Gastrocnemius medialis (tissue), 4 donors: ENCODE results near the gene ATP11A. TPM values are rescaled to one million over a fixed set of nuclear protein-coding genes. Genes with fewer than 3 reads are reported as not detected.

Experiments
- ATAC-seq, 2 donors: fragments of 150-250 bp; one replicate each; pipeline ENCODE4 v1.9.1; 2016
- DNase-seq, 2 donors: peaks; one replicate each; pipeline ENCODE4 v3.0.0-alpha.2; 2019
- H3K27ac ChIP-seq, 4 donors: fragments of 200-600 bp; sonication (generic); 1 replicate in 1 of 4; 2 replicates in 3 of 4; pipeline ENCODE4 v1.5.1; 2016 to 2018; ENCODE audit warnings: mild to moderate bottlenecking in 2 of 4, moderate library complexity in 1 of 4
- H3K27me3 ChIP-seq, 3 donors: fragments of 200-600 bp; sonication (generic) in 2 of 3; 1 replicate in 1 of 3; 2 replicates in 2 of 3; pipeline versions ENCODE4 v1.5.1 to v1.6.0; 2016 to 2019; ENCODE audit warnings: mild to moderate bottlenecking in 1 of 3, moderate library complexity in 1 of 3
- H3K36me3 ChIP-seq, 2 donors: fragments of 200-600 bp; sonication (generic) in 1 of 2; one replicate each; pipeline ENCODE4 v1.5.1; 2017 to 2018
- H3K4me1 ChIP-seq, 2 donors: fragments of 200-600 bp; sonication (generic) in 1 of 2; one replicate each; pipeline ENCODE4 v1.5.1; 2016 to 2017; ENCODE audit warnings: mild to moderate bottlenecking in 2 of 2
- H3K4me3 ChIP-seq, 4 donors: fragments of 200-600 bp; sonication (generic) in 3 of 4; 1 replicate in 1 of 4; 2 replicates in 3 of 4; pipeline ENCODE4 v1.5.1; 2016 to 2019; ENCODE audit warnings: mild to moderate bottlenecking in 2 of 4
- H3K9me3 ChIP-seq, 3 donors: fragments of 200-600 bp; sonication (generic) in 2 of 3; 1 replicate in 1 of 3; 2 replicates in 2 of 3; pipeline ENCODE4 v1.5.1; 2016 to 2019
- CTCF ChIP-seq, 5 experiments: fragments of 450-650 bp in 3 of 5; fragments of 200-600 bp in 2 of 5; sonication (generic) in 2 of 5; IDR thresholded peaks in 4 of 5; conservative IDR thresholded peaks in 1 of 5; 1 replicate in 4 of 5; 2 replicates in 1 of 5; pipeline ENCODE4 v1.5.1; 2016 to 2019; ENCODE audit warnings: antibody characterized with exemption in 5 of 5, mild to moderate bottlenecking in 3 of 5, moderate library complexity in 3 of 5
- POLR2A ChIP-seq, 2 donors: fragments of 450-650 bp; IDR thresholded peaks; one replicate each; pipeline ENCODE4 v1.6.1; 2017; ENCODE audit warnings: antibody characterized with exemption in 2 of 2, mild to moderate bottlenecking in 2 of 2, moderate library complexity in 2 of 2
- in situ Hi-C, 4 donors: fragments of 200-750 bp; cut with MboI; loops; one replicate each; pipeline versions ENCODE4 v1.15.0 to v1.8.0; 2017; ENCODE audit warnings: low sequenced_read_pairs in 4 of 4
- intact Hi-C: fragments of 100-400 bp; cut with DNase I; formaldehyde crosslinking; loops from one replicate; pipeline ENCODE4 v1.15.1; 2023; ENCODE audit warnings: low total_unique reads
- total RNA-seq, 4 donors: library from RNA; depleted of rRNA; stranded (reverse); fragments of >200 nt; gene quantifications; one replicate each; pipeline versions ENCODE4 v1.1.0 to v1.2.3, GENCODE V29; 2016

Gene ATP11A
- total RNA-seq, 4 donors from 2014 or later = 10.0 to 14.2 (median 12.6) TPM

DNA sequence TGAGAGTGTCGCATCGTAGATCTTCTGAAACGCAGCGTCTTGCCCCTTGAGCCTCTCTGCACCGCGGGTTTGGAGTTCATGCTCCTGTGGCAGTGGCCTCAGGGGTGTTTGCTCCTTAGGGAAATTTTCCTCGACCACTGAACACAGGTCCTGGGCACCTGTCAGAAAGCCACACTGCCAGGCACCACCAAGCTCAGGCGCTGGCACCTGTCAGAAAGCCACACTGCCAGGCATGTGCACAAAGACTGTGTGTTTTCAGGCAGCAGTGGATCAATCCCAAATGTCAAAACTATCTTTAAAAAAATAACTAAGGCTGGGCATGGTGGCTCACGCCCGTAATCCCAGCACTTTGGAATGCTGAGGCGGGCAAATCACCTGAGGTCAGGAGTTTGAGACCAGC lies 87.1 kb downstream of the ATP11A start:
- no peak for DNase-seq
- no peak for TF ChIP-seq POLR2A (IDR thresholded peaks at IDR 0.05)
- TF ChIP-seq CTCF (IDR thresholded peaks at IDR 0.05 in 4 of 5, conservative IDR thresholded peaks at IDR 0.05 in 1 of 5) = no peak
- Histone ChIP-seq H3K36me3 (no peaks in the 10 kb centered on the region), H3K9me3 (no peaks in the 10 kb centered on the region), H3K27ac (no peak overlapping the region), H3K27me3 (no peaks in the 10 kb centered on the region), H3K4me3 (no peak overlapping the region), H3K4me1 (peaks cover 3 to 9% of the 10 kb centered on the region in 2 donors)
- no peak for ATAC-seq
- intact Hi-C loops = no loop called here
- in situ Hi-C loops = no loop called here

DNA sequence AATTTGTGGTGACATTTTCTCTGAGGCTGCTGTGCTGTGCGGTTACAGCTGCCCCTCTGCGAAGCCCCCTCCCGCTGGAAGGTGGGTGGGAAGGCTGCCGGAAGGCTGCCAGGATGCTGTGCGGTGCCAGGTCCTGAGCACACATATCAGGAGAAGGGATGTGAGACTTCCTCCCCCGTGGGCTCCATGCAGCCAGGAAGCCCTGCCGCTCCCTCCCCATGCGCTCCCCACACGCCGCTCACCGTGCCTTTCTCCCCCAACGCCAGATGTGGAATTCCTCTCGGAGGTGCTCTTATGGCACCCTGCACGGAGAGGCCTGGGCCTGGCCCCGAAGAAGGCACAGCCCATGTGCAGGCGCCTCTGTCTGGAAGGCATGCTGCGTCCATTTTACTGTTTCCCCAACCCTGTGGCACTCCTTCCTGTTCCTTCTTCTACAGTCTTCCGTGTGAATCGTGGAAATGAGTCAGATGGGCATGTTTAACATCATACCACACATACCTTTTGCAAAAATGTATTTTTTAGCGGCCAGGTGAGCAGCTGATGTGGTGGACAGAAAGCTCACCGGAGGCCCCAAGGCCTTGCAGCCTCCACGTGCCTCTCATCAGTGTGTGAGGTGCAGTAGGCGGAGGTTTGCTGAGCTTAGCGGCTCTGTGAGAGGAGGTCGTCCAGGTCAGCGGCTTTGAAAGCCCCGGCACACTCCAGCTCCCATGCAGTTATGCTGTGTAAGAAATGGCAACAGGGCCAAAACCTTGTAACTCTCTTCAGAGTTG lies 88.0 kb downstream of the ATP11A start:
- H3K4me1 ChIP-seq = peaks cover 11 to 12% of the 10 kb centered on the region in 2 donors
- ATAC-seq (no peak), DNase-seq (no peak)
- in situ Hi-C loops (no loop called here), intact Hi-C loops (no loop called here)
- no peaks in the 10 kb centered on the region for H3K36me3 ChIP-seq
- no peak overlapping the region for H3K27ac ChIP-seq
- no peak overlapping the region for H3K4me3 ChIP-seq
- no peaks in the 10 kb centered on the region for H3K9me3 ChIP-seq
- H3K27me3 ChIP-seq = no peaks in the 10 kb centered on the region
- no peak for TF ChIP-seq POLR2A (IDR thresholded peaks at IDR 0.05)
- TF ChIP-seq CTCF (IDR thresholded peaks at IDR 0.05 in 4 of 5, conservative IDR thresholded peaks at IDR 0.05 in 1 of 5) = no peak

DNA sequence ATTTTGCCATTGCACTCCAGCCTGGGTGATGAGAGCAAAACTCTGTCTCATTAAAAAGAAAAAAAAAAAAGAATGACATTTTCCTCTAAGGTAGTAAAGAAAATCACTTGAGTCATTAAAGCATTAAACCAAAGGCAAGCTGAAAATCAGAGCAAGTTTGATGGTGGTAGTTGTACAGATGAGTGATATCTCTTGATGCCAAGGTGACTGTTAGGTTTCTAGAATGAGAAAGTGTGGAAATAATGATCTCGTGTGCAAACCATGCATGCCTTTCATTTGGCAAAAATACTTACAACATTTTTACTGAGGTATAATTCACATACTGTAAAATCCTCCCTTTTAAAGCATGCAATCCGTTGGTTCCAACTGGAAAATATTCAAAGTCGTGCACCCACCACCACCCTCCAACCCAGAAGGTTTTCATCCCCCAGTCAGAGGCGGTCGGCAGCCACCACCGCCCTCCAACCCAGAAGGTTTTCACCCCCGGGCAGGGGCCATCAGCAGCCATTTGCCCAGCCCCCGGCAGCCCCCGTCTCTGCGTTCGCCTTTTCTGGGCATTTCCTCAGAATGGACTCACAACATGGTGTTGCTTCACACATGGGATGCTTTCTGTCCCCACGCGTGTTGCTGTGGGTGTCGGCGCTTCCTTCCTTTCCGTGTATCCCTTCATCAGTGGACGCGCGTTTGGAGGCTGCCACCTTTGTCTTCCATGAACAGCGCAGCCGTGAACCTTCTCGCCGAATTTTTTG lies 90.2 kb downstream of the ATP11A start:
- no peaks in the 10 kb centered on the region for H3K36me3 ChIP-seq
- no peaks in the 10 kb centered on the region for H3K27me3 ChIP-seq
- DNase-seq (no peak), ATAC-seq (no peak)
- intact Hi-C loops (no loop called here), in situ Hi-C loops (no loop called here)
- no peaks in the 10 kb centered on the region for H3K9me3 ChIP-seq
- no peak overlapping the region for H3K4me3 ChIP-seq
- TF ChIP-seq POLR2A (IDR thresholded peaks at IDR 0.05) (no peak), CTCF (IDR thresholded peaks at IDR 0.05 in 4 of 5, conservative IDR thresholded peaks at IDR 0.05 in 1 of 5) (no peak)
- H3K27ac ChIP-seq = no peak overlapping the region
- H3K4me1 ChIP-seq = peaks cover 8 to 12% of the 10 kb centered on the region in 2 donors

GRCh38 chr13:112781287-112781686 lies 91.4 kb downstream of the ATP11A start:
- ATAC-seq (no peak), DNase-seq (no peak)
- Histone ChIP-seq H3K36me3 (peaks cover 0 to 7% of the 10 kb centered on the region in 2 donors), H3K27me3 (no peaks in the 10 kb centered on the region), H3K4me3 (no peak overlapping the region), H3K4me1 (peaks cover 8 to 12% of the 10 kb centered on the region in 2 donors), H3K27ac (no peak overlapping the region), H3K9me3 (no peaks in the 10 kb centered on the region)
- no peak for TF ChIP-seq CTCF (IDR thresholded peaks at IDR 0.05 in 4 of 5, conservative IDR thresholded peaks at IDR 0.05 in 1 of 5)
- TF ChIP-seq POLR2A (IDR thresholded peaks at IDR 0.05) = no peak
- in situ Hi-C loops (no loop called here), intact Hi-C loops (no loop called here)
